HG02885 (cell line): ENCODE measurements around the gene MDM4.

ENCODE experiments used
- ATAC-seq: cut with Tn5 transposase; IDR thresholded peaks from one replicate; pipeline ENCODE4 v1.9.1; 2021; ENCODE audit warnings: mild to moderate bottlenecking; ENCODE audit not compliant: unreplicated experiment, poor library complexity

MDM4 gene

DNA sequence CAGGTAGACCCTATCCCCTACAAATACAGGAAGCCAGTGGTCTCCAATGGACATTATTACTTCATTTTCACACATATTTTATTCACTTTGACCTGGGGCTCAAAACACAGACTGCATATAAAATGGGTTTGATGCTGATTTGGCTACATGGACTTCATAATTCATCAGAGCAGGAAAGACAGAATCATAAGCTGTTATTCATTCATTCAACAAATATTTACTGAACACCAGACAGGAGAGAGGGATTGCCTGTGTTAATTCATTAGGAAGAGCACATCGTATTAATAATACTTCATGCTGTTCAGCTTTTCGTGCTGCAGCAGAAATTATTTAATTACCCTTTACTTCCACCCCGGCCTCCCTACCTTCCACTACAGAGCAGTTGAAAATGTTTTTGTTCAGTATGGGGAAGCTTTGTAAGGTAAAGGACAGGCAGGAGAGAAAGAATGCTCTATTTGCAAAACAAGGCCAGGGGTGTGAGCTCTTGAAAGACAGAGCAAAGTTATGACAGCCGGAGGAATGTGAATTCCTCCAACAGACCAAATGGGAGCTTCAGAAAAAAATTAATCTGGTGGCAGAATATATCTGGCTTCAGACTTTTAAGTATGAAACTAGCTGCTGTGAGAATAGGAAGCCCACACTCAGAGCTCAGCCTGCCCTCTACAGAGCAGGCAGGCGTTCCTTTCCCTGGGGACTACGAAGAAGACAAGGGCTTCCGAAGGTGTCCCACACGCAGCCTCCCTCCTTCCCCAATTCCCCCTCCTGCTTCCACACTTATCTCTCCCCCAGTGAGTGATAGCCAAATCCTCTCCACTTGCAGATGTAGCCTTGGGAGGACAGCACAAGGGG, 58.0 kb downstream of the MDM4 start:
- ATAC-seq = no peak

DNA sequence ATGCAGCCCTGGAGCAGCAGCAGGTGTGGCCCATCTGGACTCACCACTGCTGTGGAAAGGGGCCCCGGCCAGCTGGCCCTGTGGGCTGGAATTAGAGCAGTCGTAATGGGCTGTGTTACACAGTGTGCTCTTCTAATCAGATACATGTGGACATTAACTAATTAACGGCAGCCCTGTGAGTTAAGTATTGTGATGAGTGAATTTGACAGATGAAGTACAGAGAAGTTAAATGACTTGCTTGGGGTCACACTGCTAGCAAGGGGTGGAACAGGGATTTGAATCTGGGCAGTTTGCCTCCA, 58.6 kb downstream of the MDM4 start:
- ATAC-seq = no peak

DNA sequence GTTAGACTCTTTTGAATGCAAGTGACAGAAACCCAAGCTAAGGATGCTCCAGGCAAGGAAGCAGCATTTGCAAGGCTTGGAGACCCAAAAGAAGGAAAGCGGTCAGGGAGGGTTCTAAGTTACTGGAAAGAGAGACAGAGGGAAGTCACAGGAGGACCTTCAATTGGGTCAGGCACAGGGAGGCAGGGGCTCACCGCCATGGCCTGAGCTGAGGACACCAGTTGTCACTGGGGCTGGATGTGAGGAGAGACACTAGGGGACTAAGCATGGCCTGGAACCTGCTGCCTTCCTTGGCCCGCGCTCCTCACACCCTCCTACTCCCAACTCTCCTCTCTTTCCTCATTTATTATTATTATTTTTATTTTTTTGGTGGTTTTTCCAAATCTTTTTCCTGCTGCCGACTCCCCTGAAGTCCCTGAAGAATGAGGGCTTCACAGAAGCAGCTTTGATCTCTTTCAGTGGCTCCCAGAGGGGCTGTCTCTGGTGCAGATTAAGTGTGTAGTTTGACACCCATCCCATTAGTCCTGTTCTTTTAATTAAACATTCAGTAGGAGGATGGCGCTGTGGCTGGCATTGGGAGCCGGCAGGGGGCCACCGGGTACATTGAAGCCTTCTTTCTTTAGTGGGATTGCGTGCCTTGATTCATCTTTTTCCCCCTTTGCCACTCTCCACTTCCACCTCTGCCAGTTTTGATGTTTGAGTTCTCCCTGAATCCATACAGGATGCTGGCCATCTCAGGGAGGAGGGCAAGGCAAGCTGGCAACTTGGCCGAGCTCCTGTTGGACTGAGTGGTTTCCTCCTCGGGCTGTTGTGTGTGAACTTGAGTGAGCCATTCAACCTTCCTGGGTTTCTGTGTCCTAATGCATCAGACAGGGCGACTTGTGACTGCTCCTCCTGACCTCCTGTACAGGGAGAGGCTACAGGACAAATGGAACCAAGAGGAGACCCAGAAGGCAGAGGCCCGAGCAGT, 59.3 kb downstream of the MDM4 start:
- no peak for ATAC-seq

DNA sequence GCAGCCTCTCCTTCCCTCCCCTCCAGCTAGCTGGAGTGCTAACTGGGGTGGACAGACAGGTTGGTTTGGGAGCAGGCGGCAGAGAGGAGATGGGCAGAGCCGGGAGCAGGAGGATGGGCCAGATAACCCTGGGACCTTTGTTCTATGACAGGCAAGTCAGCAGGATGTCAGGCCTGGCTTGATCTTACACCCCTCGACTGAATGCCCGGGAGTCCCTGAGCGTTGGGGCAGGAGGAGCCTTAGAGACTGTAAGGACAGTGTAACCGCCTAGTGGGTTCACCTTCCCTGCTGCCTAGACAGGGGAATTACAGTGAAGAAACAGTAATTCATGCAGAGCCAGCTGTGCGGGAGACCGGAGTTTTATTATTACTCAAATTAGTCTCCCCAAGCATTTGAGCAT, 60.2 kb downstream of the MDM4 start:
- ATAC-seq = no peak

DNA sequence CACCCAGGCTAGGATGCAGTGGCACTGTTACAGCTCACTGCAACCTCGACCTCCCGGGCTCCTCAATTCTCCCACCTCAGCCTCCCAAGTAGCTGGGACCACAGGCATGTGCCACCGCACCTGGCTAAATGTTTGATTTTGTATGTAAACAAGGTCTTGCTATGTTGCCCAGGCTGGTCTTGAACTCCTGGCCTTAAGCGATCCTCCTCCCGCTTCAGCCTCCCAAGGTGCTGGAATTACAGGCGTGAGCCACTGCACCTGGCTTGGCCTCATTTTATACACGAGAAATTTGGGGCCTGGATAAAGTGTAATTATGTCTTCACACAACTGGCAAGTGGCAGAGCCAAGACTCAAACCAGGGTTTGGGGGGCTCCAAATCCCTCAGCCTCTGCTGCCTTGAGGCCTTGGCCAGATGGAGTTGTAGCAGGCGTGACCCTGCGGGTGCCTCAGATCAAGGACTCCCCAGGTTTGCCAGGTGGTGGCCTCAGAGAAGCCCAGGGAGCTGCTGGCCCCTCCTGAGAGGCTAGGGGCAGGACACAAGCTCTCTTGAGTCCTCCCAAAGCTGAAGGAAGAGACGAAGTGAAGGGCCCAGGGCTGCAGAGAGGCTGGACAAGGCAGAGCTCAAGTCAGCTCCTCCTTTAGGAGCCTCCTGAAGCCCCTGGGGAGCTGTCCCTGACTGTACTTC, 61.7 kb downstream of the MDM4 start:
- no peak for ATAC-seq

DNA sequence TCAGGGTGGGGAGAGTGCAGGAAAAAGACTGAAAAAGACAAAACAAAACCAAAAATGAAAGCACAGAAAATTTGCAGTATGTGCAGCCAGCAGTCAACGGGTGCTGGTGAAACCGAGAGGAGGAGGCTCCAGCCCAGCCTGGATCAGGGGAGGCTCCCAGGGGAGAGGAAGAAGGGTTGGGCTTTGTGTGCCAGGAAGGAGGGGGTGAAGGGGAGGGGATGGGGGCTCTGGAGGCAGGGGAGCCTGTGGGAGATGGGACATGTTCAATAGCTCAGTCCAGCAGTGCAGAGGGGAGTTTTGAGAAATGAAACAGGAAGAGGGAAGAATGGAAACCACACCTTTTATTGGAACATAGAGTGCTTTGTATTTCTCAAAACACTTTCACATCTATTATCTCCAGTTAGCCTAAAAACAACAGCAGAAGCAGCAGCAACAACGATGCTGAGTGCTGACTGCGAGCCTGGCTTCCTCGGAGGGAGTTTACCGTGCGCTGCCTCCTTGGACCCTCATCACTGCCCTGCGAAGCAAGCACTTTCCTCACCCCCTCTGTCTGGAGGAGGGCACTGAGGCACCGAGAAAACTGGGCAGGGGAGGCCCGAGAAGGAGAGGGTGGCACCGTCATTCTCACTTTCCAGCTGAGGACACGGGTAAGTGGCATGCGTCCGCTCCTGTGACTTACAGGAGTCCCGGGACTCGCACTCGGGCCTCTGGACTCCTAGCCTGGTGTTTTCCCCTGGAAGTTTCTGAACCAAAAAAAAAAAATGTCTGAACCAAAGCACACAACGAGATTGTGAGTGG, 62.9 kb downstream of the MDM4 start:
- peak; percentile 69 for ATAC-seq

DNA sequence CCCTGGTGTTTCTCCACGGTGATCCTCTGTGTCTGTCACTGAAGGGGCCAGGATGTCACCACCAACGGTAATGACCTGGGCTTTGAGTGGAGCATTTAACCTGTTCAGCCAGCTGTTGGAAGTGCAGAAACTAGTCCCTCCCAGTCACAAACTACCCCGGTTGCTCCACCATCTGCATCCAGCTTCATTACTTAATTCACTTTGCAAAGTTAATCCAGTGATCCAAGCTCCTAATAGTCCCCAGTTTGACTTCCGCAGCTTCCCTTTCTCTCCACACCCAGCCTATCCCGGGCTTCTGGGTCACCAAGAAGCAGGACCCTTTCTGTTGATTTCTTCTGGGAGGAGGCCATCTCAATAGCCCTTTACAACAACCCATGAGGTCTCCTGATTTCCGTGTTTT, 63.5 kb downstream of the MDM4 start:
- ATAC-seq = no peak

DNA sequence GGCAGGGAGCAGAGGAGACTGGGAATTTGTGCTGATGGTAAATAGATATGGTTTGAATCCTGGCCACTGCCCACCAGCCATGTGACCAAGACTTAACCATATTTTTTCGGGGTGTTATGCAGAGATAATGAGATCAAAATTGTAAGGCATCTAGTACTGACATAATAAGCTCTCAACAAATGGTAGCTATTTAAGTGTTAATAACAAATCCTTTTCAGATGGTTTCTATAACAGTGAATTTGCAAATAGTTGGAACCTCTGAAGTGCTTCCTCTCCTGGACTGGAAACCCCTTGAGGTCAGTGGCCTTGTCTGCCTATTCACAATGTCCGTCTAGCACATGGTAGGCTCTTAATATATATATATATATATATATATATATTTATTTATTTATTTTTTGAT, 64.7 kb downstream of the MDM4 start:
- ATAC-seq = no peak

DNA sequence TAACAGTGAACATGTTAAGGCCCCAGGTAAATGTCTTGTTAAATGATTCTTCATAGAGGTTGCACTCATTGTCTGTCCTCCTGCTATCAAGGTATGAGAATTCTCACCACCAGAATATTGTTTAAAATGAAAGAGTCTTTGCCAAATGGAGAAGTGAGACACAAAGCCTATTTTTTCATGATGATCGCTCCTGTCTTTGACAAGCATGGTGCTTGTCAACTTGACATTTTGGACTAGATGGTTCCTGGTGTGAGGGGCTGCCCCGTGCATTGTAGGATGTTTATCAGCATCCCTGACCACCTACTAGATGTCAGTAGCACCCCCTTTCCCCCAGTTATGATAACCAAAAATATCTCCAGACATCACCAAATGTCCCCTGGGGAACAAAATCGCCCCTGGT, 65.6 kb downstream of the MDM4 start:
- no peak for ATAC-seq

DNA sequence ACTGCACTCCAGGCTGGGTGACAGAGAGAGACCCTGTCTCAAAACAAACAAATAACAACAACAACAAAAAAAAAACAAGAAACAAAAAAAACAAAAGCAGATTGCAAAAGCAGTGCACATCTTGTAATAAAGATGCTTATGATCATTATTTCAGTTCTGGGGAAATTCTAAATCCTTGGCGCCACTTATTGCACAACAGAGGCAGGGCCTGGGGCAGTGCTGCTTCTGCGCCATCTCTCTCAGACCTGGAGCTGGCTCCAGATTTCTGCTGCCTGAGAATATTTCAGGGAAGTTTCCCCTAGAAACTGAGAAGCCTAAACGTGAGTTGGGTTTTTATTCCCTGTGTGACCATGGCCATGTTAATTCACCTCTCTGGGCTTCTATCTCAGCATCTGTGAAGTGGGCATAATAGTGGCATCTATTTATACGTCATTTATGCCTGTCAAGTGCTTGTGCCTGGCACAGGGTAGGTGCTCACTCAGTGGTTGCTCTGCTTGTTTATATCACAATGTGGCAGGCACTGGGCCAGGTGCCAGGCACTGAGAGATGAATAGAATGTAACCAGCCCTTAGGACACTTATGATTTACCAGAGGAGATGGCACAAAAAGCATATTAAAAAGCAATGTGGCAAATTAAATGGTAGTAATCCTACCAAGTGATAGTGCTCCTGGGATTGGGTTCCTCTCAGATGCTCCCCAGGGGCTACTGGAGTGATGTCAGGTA, 67.9 kb downstream of the MDM4 start:
- ATAC-seq = no peak

DNA sequence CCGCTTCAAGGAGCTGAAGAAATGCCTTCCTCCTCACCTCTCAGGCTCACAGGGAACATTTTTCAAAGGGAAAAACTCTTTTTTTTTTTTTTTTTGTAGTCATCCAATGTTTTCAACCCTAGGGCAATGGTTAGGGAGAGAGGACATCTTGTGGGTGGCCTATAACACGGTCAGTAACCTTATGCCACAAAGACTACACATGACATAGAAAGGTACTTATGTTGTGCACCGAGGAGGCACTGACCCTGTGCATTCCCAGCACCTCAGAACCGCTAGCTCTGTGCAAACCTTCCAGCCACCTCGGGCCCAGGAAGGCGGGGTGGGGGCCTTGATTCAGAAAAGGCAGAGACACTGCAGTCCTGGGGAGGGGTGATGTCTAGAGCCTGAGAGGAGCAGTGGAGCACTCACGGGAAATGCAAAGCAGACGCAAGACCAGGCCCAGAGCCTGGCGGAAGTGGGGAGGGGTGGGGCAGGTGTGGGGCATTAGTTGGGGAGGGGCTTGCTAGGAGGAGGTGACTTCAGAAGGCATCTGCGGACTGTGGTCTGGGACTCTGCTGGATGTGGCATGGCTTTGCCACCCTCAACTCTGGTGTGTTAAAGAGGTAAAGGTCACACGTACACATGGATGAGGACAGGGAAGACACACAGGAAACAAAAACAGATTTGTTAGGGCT, 68.6 kb downstream of the MDM4 start:
- ATAC-seq = no peak

DNA sequence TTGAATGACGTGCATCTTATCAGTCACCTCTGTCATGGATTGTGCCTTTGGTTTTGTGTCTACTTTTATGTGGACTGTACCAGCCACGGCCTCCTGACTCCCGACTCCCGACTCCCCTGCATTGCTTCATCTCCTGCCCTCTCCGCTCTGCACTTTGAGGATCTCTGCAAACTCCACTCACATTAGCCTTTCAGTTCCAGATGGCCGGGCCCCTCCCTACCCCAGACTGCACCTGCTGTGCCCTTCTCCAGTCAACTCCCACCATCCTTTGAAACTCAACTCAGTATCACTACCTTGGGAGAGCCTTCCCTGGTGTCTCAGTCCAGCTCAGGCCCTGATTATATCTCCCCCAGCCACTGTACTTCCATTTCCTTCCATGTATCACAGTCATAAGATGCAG, 71.4 kb downstream of the MDM4 start:
- ATAC-seq = no peak

DNA sequence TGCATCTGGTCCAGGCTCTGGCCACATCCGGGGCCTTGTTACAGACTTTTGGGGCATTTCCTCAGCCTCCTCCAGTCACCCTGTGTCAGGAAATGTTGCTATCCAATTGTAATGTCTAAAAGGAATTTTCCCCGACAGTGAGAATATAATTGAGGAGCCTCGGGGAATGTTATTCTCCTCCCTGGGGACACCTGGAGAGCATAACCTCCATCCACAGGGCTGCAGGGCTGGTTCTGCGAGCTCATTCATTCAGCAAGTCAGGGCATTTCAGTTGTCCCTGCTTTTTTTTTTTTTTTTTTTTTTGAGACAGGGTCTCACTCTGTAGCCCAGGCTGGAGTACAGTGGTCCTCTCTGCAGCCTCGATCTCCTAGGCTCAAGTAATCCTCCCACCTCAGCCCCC, 72.6 kb downstream of the MDM4 start:
- no peak for ATAC-seq

DNA sequence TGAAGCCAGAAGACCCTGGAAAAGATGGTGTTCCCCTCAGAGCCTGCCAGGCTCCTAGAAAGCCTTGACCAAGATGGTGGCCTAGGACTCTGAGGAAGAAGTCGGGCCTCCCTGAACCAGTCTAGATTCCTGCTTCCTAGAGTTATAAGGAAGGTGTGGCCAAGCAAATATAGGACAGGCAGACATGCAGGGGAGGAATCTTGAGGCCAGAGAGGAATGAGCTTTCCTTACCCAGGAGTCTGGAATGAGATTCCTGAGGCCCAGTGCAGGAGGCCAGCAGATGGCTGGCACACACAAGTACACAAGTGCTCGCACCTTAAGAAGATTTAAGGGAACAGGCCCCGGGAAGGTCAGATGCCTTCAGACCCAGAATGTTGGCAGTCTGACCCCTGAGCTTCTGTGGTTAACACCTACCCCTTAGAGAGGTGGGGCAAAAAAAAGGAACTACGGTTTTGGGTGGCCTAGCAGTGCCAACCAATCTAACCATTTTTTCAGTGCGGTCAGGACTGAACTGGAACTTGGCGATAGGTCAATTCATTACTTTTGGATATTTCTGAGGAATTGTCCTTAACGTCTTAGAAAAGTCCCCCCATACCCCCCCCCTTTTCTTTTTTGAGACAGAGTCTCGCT, 73.3 kb downstream of the MDM4 start:
- no peak for ATAC-seq

DNA sequence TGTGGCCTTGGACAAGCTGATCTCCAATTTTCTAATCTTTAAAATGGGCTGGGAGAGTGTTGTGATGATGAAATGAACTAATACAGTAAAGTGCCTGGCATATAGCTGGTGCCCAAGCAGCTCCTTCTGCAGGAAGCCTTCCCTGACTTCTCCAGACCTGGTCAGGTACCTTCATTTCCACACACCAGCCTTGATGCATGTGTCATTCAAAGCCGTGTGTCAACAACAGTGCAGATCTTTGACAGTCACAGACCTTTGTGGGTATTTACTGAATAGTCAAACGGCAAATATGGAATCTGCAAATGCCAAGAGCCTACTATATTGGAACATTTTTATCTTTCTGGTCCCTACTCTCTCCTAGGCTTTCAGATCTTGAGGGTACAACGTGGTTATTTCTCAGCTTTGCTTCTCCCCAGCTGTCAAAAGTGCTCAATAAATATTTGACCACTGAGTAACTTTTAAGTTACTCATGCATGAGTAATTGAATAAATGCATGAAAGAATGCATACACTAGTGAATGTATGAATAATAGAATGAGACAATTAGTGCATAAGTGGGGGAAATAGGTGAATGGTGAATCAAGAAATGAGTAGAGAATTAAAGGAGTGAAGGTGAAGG, 75.4 kb downstream of the MDM4 start:
- ATAC-seq = no peak

DNA sequence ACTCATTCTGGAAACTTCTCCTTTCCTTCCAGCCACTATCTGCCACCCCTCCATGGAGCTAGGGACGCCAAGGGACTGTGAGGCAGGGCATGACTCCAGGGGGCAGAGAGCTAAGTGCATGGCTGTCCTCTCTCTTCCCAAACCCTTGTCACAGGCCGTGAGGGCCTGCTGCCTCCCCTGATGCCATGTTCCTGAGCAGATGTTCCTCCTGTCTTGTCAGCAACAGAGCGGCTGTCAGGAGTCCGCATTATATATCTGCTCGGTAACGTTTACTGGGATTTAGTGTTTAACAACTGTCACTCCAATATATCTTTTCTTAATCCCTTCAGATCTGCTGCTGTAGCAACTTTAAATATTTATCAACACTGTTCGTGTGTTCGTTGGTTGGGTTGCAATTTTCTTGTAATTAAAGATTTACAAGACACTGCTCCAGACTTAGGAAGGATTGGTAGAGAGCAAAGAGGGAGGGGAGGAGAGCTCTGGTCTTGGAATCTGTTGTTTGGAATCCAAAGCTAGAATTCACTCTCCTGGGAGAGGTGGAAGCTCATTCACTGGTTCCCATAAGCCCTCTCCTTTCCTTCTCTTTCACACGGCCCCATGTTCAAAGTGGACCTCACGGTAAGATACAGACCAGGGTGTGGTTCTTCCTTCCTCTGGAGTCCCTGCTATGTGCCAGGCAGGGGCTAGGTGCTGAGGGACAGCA, 76.2 kb downstream of the MDM4 start:
- ATAC-seq = no peak

DNA sequence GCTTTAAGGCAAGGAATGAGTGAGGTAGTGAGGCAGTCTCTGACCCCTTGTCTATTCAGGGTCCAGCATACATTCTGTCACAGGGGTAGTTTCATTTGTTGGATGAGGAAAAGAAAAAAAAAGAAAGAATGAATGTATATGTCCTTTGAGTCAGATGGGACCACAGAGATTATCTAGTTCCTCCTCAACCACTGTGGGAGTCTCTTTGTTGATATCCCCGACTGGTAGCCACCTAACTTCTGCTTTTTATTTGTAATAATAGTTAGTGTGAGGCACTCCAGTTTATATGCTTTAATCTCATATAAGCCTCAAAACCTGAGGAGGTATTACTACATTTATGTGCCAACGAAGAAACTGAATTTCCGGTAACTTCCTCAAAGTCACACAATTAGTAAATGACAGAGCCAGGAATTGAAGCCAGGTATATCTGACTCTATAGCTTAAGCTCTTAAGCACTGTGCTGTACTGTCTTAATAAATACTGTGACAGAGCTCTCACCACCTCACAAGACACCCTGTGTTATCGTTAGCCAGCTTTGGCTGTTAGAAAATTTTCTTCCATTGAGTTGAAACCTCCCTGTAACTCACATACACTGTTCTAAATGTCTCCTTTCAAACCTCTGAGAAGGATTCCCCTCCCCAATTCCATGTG, 82.2 kb downstream of the MDM4 start:
- ATAC-seq = no peak
